HG02588 (cell line): ENCODE data around the gene KDM8.
"Not testable (repeated sequence)": the region's sequence is repeated elsewhere in the genome, so short reads cannot be mapped to it uniquely, and the experiment has no call there.

Experiments
- ATAC-seq: cut with Tn5 transposase; IDR thresholded peaks from one replicate; pipeline ENCODE4 v1.9.1; 2021; ENCODE audit warnings: mild to moderate bottlenecking, moderate library complexity; ENCODE audit not compliant: unreplicated experiment

KDM8 gene

GRCh38 chr16:27240948-27241531 lies 37.7 kb downstream of the KDM8 start:
- no peak for ATAC-seq

- ATAC-seq = no peak
Measured at GRCh38 chr16:27241658-27242057, 38.3 kb downstream of the KDM8 start.

- no peak for ATAC-seq
Measured at GRCh38 chr16:27242398-27242797, 39.1 kb downstream of the KDM8 start.

- no peak for ATAC-seq
Measured at GRCh38 chr16:27242868-27243590, 39.7 kb downstream of the KDM8 start.

GRCh38 chr16:27243725-27244362 lies 40.5 kb downstream of the KDM8 start:
- no peak for ATAC-seq

- ATAC-seq = no peak
Measured at GRCh38 chr16:27244363-27244755, 41.0 kb downstream of the KDM8 start.

- no peak for ATAC-seq
Measured at GRCh38 chr16:27245276-27246172, 42.2 kb downstream of the KDM8 start.

GRCh38 chr16:27246439-27246838 lies 43.1 kb downstream of the KDM8 start:
- no peak for ATAC-seq

- ATAC-seq = not testable (repeated sequence)
Measured at GRCh38 chr16:27247076-27247475, 43.8 kb downstream of the KDM8 start.

GRCh38 chr16:27248036-27248435 lies 44.7 kb downstream of the KDM8 start:
- ATAC-seq = no peak

- ATAC-seq = not testable (repeated sequence)
Measured at GRCh38 chr16:27248886-27249285, 45.6 kb downstream of the KDM8 start.

GRCh38 chr16:27251541-27252205 lies 48.3 kb downstream of the KDM8 start:
- ATAC-seq = no peak

- no peak for ATAC-seq
Measured at GRCh38 chr16:27252206-27252585, 48.9 kb downstream of the KDM8 start.

- ATAC-seq = no peak
Measured at GRCh38 chr16:27253526-27253930, 50.2 kb downstream of the KDM8 start.

GRCh38 chr16:27254262-27254811 lies 51.0 kb downstream of the KDM8 start:
- peak; percentile 59 for ATAC-seq

GRCh38 chr16:27256861-27257260 lies 53.5 kb downstream of the KDM8 start:
- ATAC-seq = no peak

GRCh38 chr16:27257271-27257670 lies 53.9 kb downstream of the KDM8 start:
- ATAC-seq = no peak

GRCh38 chr16:27258241-27258734 lies 55.0 kb downstream of the KDM8 start:
- no peak for ATAC-seq

GRCh38 chr16:27259710-27260109 lies 56.4 kb downstream of the KDM8 start:
- ATAC-seq = no peak

- not testable (repeated sequence) for ATAC-seq
Measured at GRCh38 chr16:27262904-27263423, 59.6 kb downstream of the KDM8 start.
